Sigmoid colon (tissue), 7 donors: ENCODE measurements around the gene TGIF1. TPM values are rescaled to one million over a fixed set of nuclear protein-coding genes. Genes with fewer than 3 reads are reported as not detected.

ENCODE experiments used
- DNase-seq: peaks from one replicate; pipeline ENCODE4 v3.0.0-alpha.2; 2019
- H3K27ac ChIP-seq, 4 donors: fragments of 200-600 bp; sonication (generic); one replicate each; pipeline ENCODE4 v1.5.1; 2016 to 2019; ENCODE audit warnings: mild to moderate bottlenecking in 1 of 4
- H3K27me3 ChIP-seq, 3 donors: fragments of 200-600 bp; sonication (generic); one replicate each; pipeline ENCODE4 v1.5.1; 2019; ENCODE audit warnings: mild to moderate bottlenecking in 1 of 3
- H3K36me3 ChIP-seq, 4 donors: fragments of 200-600 bp; sonication (generic); one replicate each; pipeline ENCODE4 v1.5.1; 2016 to 2019
- H3K4me1 ChIP-seq, 4 donors: fragments of 200-600 bp; sonication (generic); one replicate each; pipeline ENCODE4 v1.5.1; 2017 to 2019
- H3K4me3 ChIP-seq, 4 donors: fragments of 200-600 bp; sonication (generic); one replicate each; pipeline ENCODE4 v1.5.1; 2017 to 2019; ENCODE audit warnings: mild to moderate bottlenecking in 2 of 4, moderate library complexity in 1 of 4
- H3K9me3 ChIP-seq, 4 donors: fragments of 200-600 bp in 3 of 4; sonication (generic) in 3 of 4; one replicate each; pipeline versions ENCODE4 v1.5.1 to v1.6.1; 2013 to 2019
- EP300 ChIP-seq, 4 donors: sonication (generic); formaldehyde crosslinking; IDR thresholded peaks; one replicate each; pipeline ENCODE4 v1.6.1; 2017; ENCODE audit warnings: antibody characterized with exemption in 4 of 4
- POLR2A ChIP-seq, 2 donors: fragments of 450-650 bp; IDR thresholded peaks; one replicate each; pipeline ENCODE4 v1.6.1; 2016; ENCODE audit warnings: antibody characterized with exemption in 2 of 2, mild to moderate bottlenecking in 2 of 2, moderate library complexity in 2 of 2
- POLR2AphosphoS5 ChIP-seq, 4 donors: sonication (generic); formaldehyde crosslinking; IDR thresholded peaks; one replicate each; pipeline ENCODE4 v1.6.1; 2017; ENCODE audit warnings: antibody characterized with exemption in 4 of 4
- WGBS, 2 donors: extraction: QIAGEN DNeasy Blood & Tissue Kit; methylation state at CpG; one replicate each; pipeline ENCODE4 v1.1.7; 2013; 5-methylcytosine and 5-hydroxymethylcytosine counted together
- intact Hi-C: fragments of 100-400 bp; cut with DNase I; formaldehyde crosslinking; loops from one replicate; pipeline ENCODE4 v1.15.1; 2023
- polyA plus RNA-seq, 3 donors: library from polyadenylated mRNA; stranded (reverse); fragments of 200-250 nt; gene quantifications; one replicate each; pipeline ENCODE4 v1.2.3, GENCODE V29; 2013
- total RNA-seq, 4 donors: library from RNA; depleted of rRNA; stranded (reverse); fragments of >200 nt; gene quantifications; one replicate each; pipeline ENCODE4 v1.1.0, GENCODE V29; 2016
- TF ChIP-seq, protein P1 (sequence below), 4 experiments: fragments of 450-650 bp in 3 of 4; fragments of 200-600 bp in 1 of 4; IDR thresholded peaks; one replicate each; pipeline ENCODE4 v1.5.1; 2016 to 2019; ENCODE audit warnings: antibody characterized with exemption in 4 of 4, mild to moderate bottlenecking in 3 of 4, moderate library complexity in 2 of 4
- donor health status: healthy with polysubstance abuse.
- donor health status: Bipolar disorder and iron deficiency.
- donor health status: healthy.

Gene TGIF1
- total and polyA plus RNA-seq, 7 donors, result 32.1 to 80.6 (median 49.9) TPM

DNA sequence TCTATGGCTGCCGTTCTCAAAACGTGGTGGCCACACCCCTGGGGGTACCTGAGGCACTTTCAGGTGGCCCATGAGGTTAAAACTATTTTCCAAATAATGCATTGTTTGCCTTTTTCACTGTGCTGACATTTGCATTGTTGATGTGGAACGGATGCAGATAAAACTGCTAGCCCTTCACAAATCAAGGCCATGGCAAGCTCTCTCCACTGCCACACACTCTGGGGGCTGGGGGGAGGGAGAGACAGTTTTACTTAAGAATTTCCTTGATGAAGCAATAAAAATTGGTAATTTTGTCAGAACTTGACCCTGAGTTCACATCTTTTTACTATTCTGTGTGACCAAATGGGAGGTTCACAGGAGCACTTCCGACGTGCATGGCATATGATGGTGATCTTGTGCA, 22.0 kb upstream of the TGIF1 start:
- Histone ChIP-seq H3K4me3 (no peak overlapping the region), H3K36me3 (no peaks in the 10 kb centered on the region), H3K27ac (no peak overlapping the region), H3K4me1 (no peaks in the 10 kb centered on the region), H3K9me3 (no peaks in the 10 kb centered on the region), H3K27me3 (no peaks in the 10 kb centered on the region)
- intact Hi-C loops, result no loop called here
- DNase-seq, result no peak
- TF ChIP-seq POLR2AphosphoS5 (IDR thresholded peaks at IDR 0.05) (no peak), EP300 (IDR thresholded peaks at IDR 0.05) (no peak), POLR2A (IDR thresholded peaks at IDR 0.05) (no peak)
- TF ChIP-seq, protein P1, sequence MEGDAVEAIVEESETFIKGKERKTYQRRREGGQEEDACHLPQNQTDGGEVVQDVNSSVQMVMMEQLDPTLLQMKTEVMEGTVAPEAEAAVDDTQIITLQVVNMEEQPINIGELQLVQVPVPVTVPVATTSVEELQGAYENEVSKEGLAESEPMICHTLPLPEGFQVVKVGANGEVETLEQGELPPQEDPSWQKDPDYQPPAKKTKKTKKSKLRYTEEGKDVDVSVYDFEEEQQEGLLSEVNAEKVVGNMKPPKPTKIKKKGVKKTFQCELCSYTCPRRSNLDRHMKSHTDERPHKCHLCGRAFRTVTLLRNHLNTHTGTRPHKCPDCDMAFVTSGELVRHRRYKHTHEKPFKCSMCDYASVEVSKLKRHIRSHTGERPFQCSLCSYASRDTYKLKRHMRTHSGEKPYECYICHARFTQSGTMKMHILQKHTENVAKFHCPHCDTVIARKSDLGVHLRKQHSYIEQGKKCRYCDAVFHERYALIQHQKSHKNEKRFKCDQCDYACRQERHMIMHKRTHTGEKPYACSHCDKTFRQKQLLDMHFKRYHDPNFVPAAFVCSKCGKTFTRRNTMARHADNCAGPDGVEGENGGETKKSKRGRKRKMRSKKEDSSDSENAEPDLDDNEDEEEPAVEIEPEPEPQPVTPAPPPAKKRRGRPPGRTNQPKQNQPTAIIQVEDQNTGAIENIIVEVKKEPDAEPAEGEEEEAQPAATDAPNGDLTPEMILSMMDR (IDR thresholded peaks at IDR 0.05), result no peak
- WGBS, 2 donors, result 85 to 90% methylated on average over 5 of the region's 5 CpGs

DNA sequence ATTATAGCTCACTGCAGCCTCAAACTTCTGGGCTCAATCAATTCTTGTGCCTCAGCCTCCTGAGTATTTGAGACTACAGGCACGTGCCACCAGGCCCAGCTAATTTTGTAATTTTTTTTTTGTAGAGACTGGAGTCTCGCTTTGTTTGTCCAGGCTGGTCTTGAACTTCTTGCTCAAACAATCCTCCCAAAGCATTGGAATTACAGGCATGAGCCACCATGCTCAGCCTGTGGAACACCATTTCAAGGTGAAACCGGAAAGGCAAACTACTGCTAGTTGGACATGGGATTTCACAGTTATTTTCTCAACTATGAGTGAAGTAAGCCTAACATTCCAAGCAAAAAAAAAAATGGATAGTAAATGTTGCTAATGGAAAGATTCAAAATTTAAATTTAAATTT, 20.9 kb upstream of the TGIF1 start:
- no peak overlapping the region for H3K27ac ChIP-seq
- intact Hi-C loops, result no loop called here
- WGBS, 2 donors, result 92 to 97% methylated on average over 3 of the region's 3 CpGs

DNA sequence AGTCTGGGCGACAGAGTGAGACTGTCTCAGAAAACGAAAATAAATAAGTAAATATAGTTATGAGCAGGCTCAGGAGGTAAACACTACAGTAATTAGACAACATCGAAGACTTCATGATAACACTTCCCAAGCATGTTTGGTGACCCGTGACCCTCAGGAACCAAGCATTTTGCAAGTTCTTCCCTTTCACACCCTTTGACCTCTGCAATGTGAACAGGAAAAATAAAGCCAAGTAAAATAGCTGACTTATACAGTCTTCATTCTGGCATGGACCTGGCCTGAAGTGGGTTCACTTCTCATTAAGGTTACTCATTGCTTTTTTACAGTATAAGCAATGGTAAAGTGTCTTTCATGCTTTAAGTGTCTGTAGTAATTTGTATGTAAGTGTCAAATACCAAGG, 15.3 kb upstream of the TGIF1 start:
- DNase-seq, result no peak
- Histone ChIP-seq H3K36me3 (no peaks in the 10 kb centered on the region), H3K27me3 (no peaks in the 10 kb centered on the region), H3K27ac (no peak overlapping the region), H3K4me1 (no peaks in the 10 kb centered on the region), H3K9me3 (no peaks in the 10 kb centered on the region), H3K4me3 (no peak overlapping the region)
- TF ChIP-seq POLR2A (IDR thresholded peaks at IDR 0.05), result no peak
- TF ChIP-seq POLR2AphosphoS5 (IDR thresholded peaks at IDR 0.05), result no peak
- TF ChIP-seq EP300 (IDR thresholded peaks at IDR 0.05), result no peak
- TF ChIP-seq, protein P1 (IDR thresholded peaks at IDR 0.05), result no peak
- intact Hi-C loops, result no loop called here
- WGBS, 2 donors, result 76 to 78% methylated on average over 4 of the region's 4 CpGs

More for the DNA sequence above, 20.9 kb upstream of the TGIF1 start:
- no peak for TF ChIP-seq POLR2A (IDR thresholded peaks at IDR 0.05)
- no peak for TF ChIP-seq EP300 (IDR thresholded peaks at IDR 0.05)
- TF ChIP-seq POLR2AphosphoS5 (IDR thresholded peaks at IDR 0.05), result no peak
- TF ChIP-seq, protein P1 (IDR thresholded peaks at IDR 0.05), result no peak
- no peak overlapping the region for H3K4me3 ChIP-seq
- DNase-seq, result no peak
- no peaks in the 10 kb centered on the region for H3K27me3 ChIP-seq
- no peaks in the 10 kb centered on the region for H3K4me1 ChIP-seq
- no peaks in the 10 kb centered on the region for H3K9me3 ChIP-seq
- no peaks in the 10 kb centered on the region for H3K36me3 ChIP-seq

DNA sequence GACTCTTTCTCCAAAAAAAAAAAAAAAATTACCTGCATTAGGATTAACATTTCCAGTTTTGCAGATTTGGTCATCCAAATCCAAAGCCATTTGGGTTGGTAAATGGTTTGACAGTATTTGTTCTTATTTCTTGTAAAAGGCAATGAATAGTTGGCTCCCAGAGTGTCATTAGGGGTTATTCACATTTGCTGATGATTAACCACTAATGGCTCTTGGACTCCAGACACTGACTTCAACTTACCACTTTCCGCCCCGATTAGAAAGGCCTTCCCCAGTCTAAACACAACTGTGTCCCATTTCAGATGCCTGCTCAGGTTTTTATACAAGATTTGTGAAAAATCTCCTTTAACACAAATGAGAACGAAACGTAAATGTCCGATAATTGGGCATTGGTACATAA, 9.6 kb upstream of the TGIF1 start:
- WGBS, 2 donors, result 95 to 97% methylated on average over 5 of the region's 5 CpGs
- Histone ChIP-seq H3K4me1 (peaks cover 0 to 9% (median 0%) of the 10 kb centered on the region in 4 donors), H3K27ac (no peak overlapping the region), H3K27me3 (no peaks in the 10 kb centered on the region), H3K36me3 (no peaks in the 10 kb centered on the region), H3K9me3 (no peaks in the 10 kb centered on the region), H3K4me3 (no peak overlapping the region)
- DNase-seq, result no peak
- TF ChIP-seq, protein P1 (IDR thresholded peaks at IDR 0.05), result no peak
- TF ChIP-seq POLR2A (IDR thresholded peaks at IDR 0.05) (no peak), POLR2AphosphoS5 (IDR thresholded peaks at IDR 0.05) (no peak), EP300 (IDR thresholded peaks at IDR 0.05) (no peak)
- intact Hi-C loops, result no loop called here

DNA sequence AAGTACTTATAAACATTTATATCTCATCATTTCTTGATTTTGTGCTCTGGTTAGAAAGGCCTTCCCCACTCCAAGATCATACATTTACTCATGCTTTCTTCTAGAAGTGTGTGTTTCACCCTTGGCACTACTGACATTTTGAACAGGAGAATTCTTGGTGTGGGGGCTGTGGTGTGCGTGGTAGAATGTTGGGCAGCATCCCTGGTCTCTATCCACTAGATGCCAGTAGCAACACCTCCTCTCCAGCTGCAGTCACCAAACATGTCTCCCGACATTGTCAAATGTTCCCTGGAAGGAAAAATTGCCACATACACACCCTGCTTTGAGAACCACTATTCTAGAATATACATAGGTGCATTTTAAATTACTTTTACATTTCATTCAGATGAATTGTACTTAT, 8.7 kb upstream of the TGIF1 start:
- no peaks in the 10 kb centered on the region for H3K27me3 ChIP-seq
- peaks cover 0 to 11% (median 4%) of the 10 kb centered on the region in 4 donors for H3K4me1 ChIP-seq
- no peak overlapping the region for H3K27ac ChIP-seq
- whole genome bisulfite sequencing, 2 donors, result 11 to 29% methylated on average over 2 of the region's 2 CpGs
- H3K9me3 ChIP-seq, result no peaks in the 10 kb centered on the region
- TF ChIP-seq EP300 (IDR thresholded peaks at IDR 0.05), result no peak
- TF ChIP-seq, protein P1 (IDR thresholded peaks at IDR 0.05), result peak in 3 of 4 experiments; percentile 15 to 35 (median 26)
- no peak for DNase-seq
- no peaks in the 10 kb centered on the region for H3K36me3 ChIP-seq
- intact Hi-C loops, result no loop called here
- H3K4me3 ChIP-seq, result no peak overlapping the region
